ENCODE data around the gene PTPN11. TPM values are rescaled to one million over a fixed set of nuclear protein-coding genes. Genes with fewer than 3 reads are reported as not detected.

Gene PTPN11
- polyA plus RNA-seq, 2 donors, result 13.4 to 17.7 TPM

- H3K36me3 ChIP-seq (ENCODE audit: control insufficient read depth in 2 of 2, insufficient read depth in 2 of 2, low read length in 1 of 2), result peaks cover 8 to 12% of the 10 kb centered on the region in 2 donors
- no peak overlapping the region for H3K27ac ChIP-seq (ENCODE audit: low read depth in 2 of 2, low read length in 1 of 2)
- WGBS, 2 donors, result 87 to 90% methylated on average over 6 of the region's 6 CpGs
- H3K9me3 ChIP-seq (ENCODE audit: control insufficient read depth in 2 of 2, insufficient read depth in 1 of 2, low read depth in 1 of 2, low read length in 1 of 2), result no peaks in the 10 kb centered on the region
- H3K27me3 ChIP-seq (ENCODE audit: control insufficient read depth in 1 of 2, insufficient read depth in 2 of 2, low read length in 2 of 2), result no peaks in the 10 kb centered on the region
- H3K4me1 ChIP-seq (ENCODE audit: control insufficient read depth in 2 of 2, insufficient read depth in 2 of 2, low read length in 1 of 2), result no peaks in the 10 kb centered on the region
- no peak overlapping the region for H3K4me3 ChIP-seq (ENCODE audit: low read depth in 1 of 2, low read length in 2 of 2)
Observed at GRCh38 chr12:112489456-112489855, 70.7 kb downstream of the PTPN11 start.

- Histone ChIP-seq H3K4me1 (ENCODE audit: control insufficient read depth in 2 of 2, insufficient read depth in 2 of 2, low read length in 1 of 2) (no peaks in the 10 kb centered on the region), H3K27ac (ENCODE audit: low read depth in 2 of 2, low read length in 1 of 2) (no peak overlapping the region), H3K4me3 (ENCODE audit: low read depth in 1 of 2, low read length in 2 of 2) (no peak overlapping the region), H3K27me3 (ENCODE audit: control insufficient read depth in 1 of 2, insufficient read depth in 2 of 2, low read length in 2 of 2) (no peaks in the 10 kb centered on the region), H3K36me3 (ENCODE audit: control insufficient read depth in 2 of 2, insufficient read depth in 2 of 2, low read length in 1 of 2) (peaks cover 0 to 3% of the 10 kb centered on the region in 2 donors), H3K9me3 (ENCODE audit: control insufficient read depth in 2 of 2, insufficient read depth in 1 of 2, low read depth in 1 of 2, low read length in 1 of 2) (no peaks in the 10 kb centered on the region)
- WGBS, 2 donors, result 89 to 90% methylated on average over 3 of the region's 3 CpGs
Observed at GRCh38 chr12:112496496-112496895, 77.7 kb downstream of the PTPN11 start.

- 87 to 91% methylated on average over 1 of the region's 1 CpG for whole genome bisulfite sequencing, 2 donors
- H3K27ac ChIP-seq (ENCODE audit: low read depth in 2 of 2, low read length in 1 of 2), result no peak overlapping the region
- no peaks in the 10 kb centered on the region for H3K9me3 ChIP-seq (ENCODE audit: control insufficient read depth in 2 of 2, insufficient read depth in 1 of 2, low read depth in 1 of 2, low read length in 1 of 2)
- H3K4me1 ChIP-seq (ENCODE audit: control insufficient read depth in 2 of 2, insufficient read depth in 2 of 2, low read length in 1 of 2), result no peaks in the 10 kb centered on the region
- peaks cover 2 to 7% of the 10 kb centered on the region in 2 donors for H3K36me3 ChIP-seq (ENCODE audit: control insufficient read depth in 2 of 2, insufficient read depth in 2 of 2, low read length in 1 of 2)
- no peaks in the 10 kb centered on the region for H3K27me3 ChIP-seq (ENCODE audit: control insufficient read depth in 1 of 2, insufficient read depth in 2 of 2, low read length in 2 of 2)
- H3K4me3 ChIP-seq (ENCODE audit: low read depth in 1 of 2, low read length in 2 of 2), result no peak overlapping the region
Observed at GRCh38 chr12:112498580-112498979, 79.8 kb downstream of the PTPN11 start.

- peaks cover 3 to 17% of the 10 kb centered on the region in 2 donors for H3K36me3 ChIP-seq (ENCODE audit: control insufficient read depth in 2 of 2, insufficient read depth in 2 of 2, low read length in 1 of 2)
Observed at GRCh38 chr12:112503512-112503911, 84.8 kb downstream of the PTPN11 start.

GRCh38 chr12:112506513-112507166 is 87.9 kb downstream of the PTPN11 start:
- Histone ChIP-seq H3K4me1 (ENCODE audit: control insufficient read depth in 2 of 2, insufficient read depth in 2 of 2, low read length in 1 of 2) (no peaks in the 10 kb centered on the region), H3K27me3 (ENCODE audit: control insufficient read depth in 1 of 2, insufficient read depth in 2 of 2, low read length in 2 of 2) (no peaks in the 10 kb centered on the region), H3K9me3 (ENCODE audit: control insufficient read depth in 2 of 2, insufficient read depth in 1 of 2, low read depth in 1 of 2, low read length in 1 of 2) (no peaks in the 10 kb centered on the region), H3K4me3 (ENCODE audit: low read depth in 1 of 2, low read length in 2 of 2) (no peak overlapping the region), H3K36me3 (ENCODE audit: control insufficient read depth in 2 of 2, insufficient read depth in 2 of 2, low read length in 1 of 2) (peaks cover 3 to 16% of the 10 kb centered on the region in 2 donors), H3K27ac (ENCODE audit: low read depth in 2 of 2, low read length in 1 of 2) (no peak overlapping the region)
- 96 to 98% methylated on average over 6 of the region's 6 CpGs for WGBS, 2 donors

More at GRCh38 chr12:112503512-112503911, 84.8 kb downstream of the PTPN11 start:
- no peaks in the 10 kb centered on the region for H3K27me3 ChIP-seq (ENCODE audit: control insufficient read depth in 1 of 2, insufficient read depth in 2 of 2, low read length in 2 of 2)
- H3K4me1 ChIP-seq (ENCODE audit: control insufficient read depth in 2 of 2, insufficient read depth in 2 of 2, low read length in 1 of 2), result no peaks in the 10 kb centered on the region
- WGBS, 2 donors, result 86 to 90% methylated on average over 4 of the region's 4 CpGs
- H3K4me3 ChIP-seq (ENCODE audit: low read depth in 1 of 2, low read length in 2 of 2), result no peak overlapping the region
- no peak overlapping the region for H3K27ac ChIP-seq (ENCODE audit: low read depth in 2 of 2, low read length in 1 of 2)
- no peaks in the 10 kb centered on the region for H3K9me3 ChIP-seq (ENCODE audit: control insufficient read depth in 2 of 2, insufficient read depth in 1 of 2, low read depth in 1 of 2, low read length in 1 of 2)

- WGBS, 2 donors, result 62 to 78% methylated on average over 2 of the region's 2 CpGs
- H3K4me1 ChIP-seq (ENCODE audit: control insufficient read depth in 2 of 2, insufficient read depth in 2 of 2, low read length in 1 of 2), result no peaks in the 10 kb centered on the region
- no peaks in the 10 kb centered on the region for H3K9me3 ChIP-seq (ENCODE audit: control insufficient read depth in 2 of 2, insufficient read depth in 1 of 2, low read depth in 1 of 2, low read length in 1 of 2)
- no peak overlapping the region for H3K27ac ChIP-seq (ENCODE audit: low read depth in 2 of 2, low read length in 1 of 2)
- no peaks in the 10 kb centered on the region for H3K27me3 ChIP-seq (ENCODE audit: control insufficient read depth in 1 of 2, insufficient read depth in 2 of 2, low read length in 2 of 2)
- peaks cover 0 to 2% of the 10 kb centered on the region in 2 donors for H3K36me3 ChIP-seq (ENCODE audit: control insufficient read depth in 2 of 2, insufficient read depth in 2 of 2, low read length in 1 of 2)
- H3K4me3 ChIP-seq (ENCODE audit: low read depth in 1 of 2, low read length in 2 of 2), result no peak overlapping the region
Observed at GRCh38 chr12:112513471-112513870, 94.7 kb downstream of the PTPN11 start.

GRCh38 chr12:112514456-112514855 is 95.7 kb downstream of the PTPN11 start:
- Histone ChIP-seq H3K27me3 (ENCODE audit: control insufficient read depth in 1 of 2, insufficient read depth in 2 of 2, low read length in 2 of 2) (no peaks in the 10 kb centered on the region), H3K4me1 (ENCODE audit: control insufficient read depth in 2 of 2, insufficient read depth in 2 of 2, low read length in 1 of 2) (no peaks in the 10 kb centered on the region), H3K9me3 (ENCODE audit: control insufficient read depth in 2 of 2, insufficient read depth in 1 of 2, low read depth in 1 of 2, low read length in 1 of 2) (no peaks in the 10 kb centered on the region), H3K36me3 (ENCODE audit: control insufficient read depth in 2 of 2, insufficient read depth in 2 of 2, low read length in 1 of 2) (peaks cover 0 to 2% of the 10 kb centered on the region in 2 donors), H3K4me3 (ENCODE audit: low read depth in 1 of 2, low read length in 2 of 2) (no peak overlapping the region), H3K27ac (ENCODE audit: low read depth in 2 of 2, low read length in 1 of 2) (no peak overlapping the region)
- WGBS, 2 donors, result 95 to 98% methylated on average over 5 of the region's 5 CpGs

- H3K27ac ChIP-seq (ENCODE audit: low read depth in 2 of 2, low read length in 1 of 2), result no peak overlapping the region
- H3K27me3 ChIP-seq (ENCODE audit: control insufficient read depth in 1 of 2, insufficient read depth in 2 of 2, low read length in 2 of 2), result no peaks in the 10 kb centered on the region
- no peak overlapping the region for H3K4me3 ChIP-seq (ENCODE audit: low read depth in 1 of 2, low read length in 2 of 2)
- WGBS, 2 donors, result 72 to 79% methylated on average over 9 of the region's 9 CpGs
- H3K4me1 ChIP-seq (ENCODE audit: control insufficient read depth in 2 of 2, insufficient read depth in 2 of 2, low read length in 1 of 2), result no peaks in the 10 kb centered on the region
- no peaks in the 10 kb centered on the region for H3K9me3 ChIP-seq (ENCODE audit: control insufficient read depth in 2 of 2, insufficient read depth in 1 of 2, low read depth in 1 of 2, low read length in 1 of 2)
- H3K36me3 ChIP-seq (ENCODE audit: control insufficient read depth in 2 of 2, insufficient read depth in 2 of 2, low read length in 1 of 2), result peaks cover 0 to 2% of the 10 kb centered on the region in 2 donors
Observed at GRCh38 chr12:112514926-112515642, 96.3 kb downstream of the PTPN11 start.

GRCh38 chr12:112515868-112516267 is 97.1 kb downstream of the PTPN11 start:
- H3K27me3 ChIP-seq (ENCODE audit: control insufficient read depth in 1 of 2, insufficient read depth in 2 of 2, low read length in 2 of 2), result no peaks in the 10 kb centered on the region
- H3K4me1 ChIP-seq (ENCODE audit: control insufficient read depth in 2 of 2, insufficient read depth in 2 of 2, low read length in 1 of 2), result no peaks in the 10 kb centered on the region
- no peaks in the 10 kb centered on the region for H3K9me3 ChIP-seq (ENCODE audit: control insufficient read depth in 2 of 2, insufficient read depth in 1 of 2, low read depth in 1 of 2, low read length in 1 of 2)
- 74 to 81% methylated on average over 5 of the region's 5 CpGs for WGBS, 2 donors
- H3K4me3 ChIP-seq (ENCODE audit: low read depth in 1 of 2, low read length in 2 of 2), result no peak overlapping the region
- no peak overlapping the region for H3K27ac ChIP-seq (ENCODE audit: low read depth in 2 of 2, low read length in 1 of 2)
- peaks cover 0 to 2% of the 10 kb centered on the region in 2 donors for H3K36me3 ChIP-seq (ENCODE audit: control insufficient read depth in 2 of 2, insufficient read depth in 2 of 2, low read length in 1 of 2)
